Measurements from ENCODE around the gene NASP.

GRCh38 chr1:45604239-45604638 is 20.4 kb downstream of the NASP start:
- TF ChIP-seq CTCF (IDR thresholded peaks at IDR 0.05; ENCODE audit: insufficient read depth, low read depth, low read length), result no peak
- no peak for TF ChIP-seq EZH2 (IDR thresholded peaks at IDR 0.05; ENCODE audit: insufficient read depth, low read length)

Data from astrocyte (in vitro differentiated cells and primary cell).